Loucy (cell line): ENCODE measurements around the gene SLX9.

Experiments
- CTCF ChIP-seq: fragments of 200-600 bp; sonication (generic); conservative IDR thresholded peaks from 2 replicates; pipeline ENCODE4 v1.5.1; 2014; ENCODE audit warnings: mild to moderate bottlenecking, antibody characterized with exemption, low read length
- EZH2phosphoT487 ChIP-seq: fragments of 200-600 bp; IDR thresholded peaks from 2 replicates; pipeline ENCODE4 v1.6.1; 2018; ENCODE audit warnings: antibody characterized with exemption, mild to moderate bottlenecking, moderate library complexity, borderline replicate concordance

- TF ChIP-seq CTCF, result no peak
- no peak for TF ChIP-seq EZH2phosphoT487
Measured at GRCh38 chr21:45012662-45013259, 72.9 kb downstream of the SLX9 start.
